AG04449 (cell line): ENCODE data around the gene BEST2.

Experiments
- CTCF ChIA-PET: fragments of 350-600 bp; formaldehyde crosslinking; extraction: SDS; loops from one replicate; lab custom pipeline; 2021; ENCODE audit warnings: antibody characterized with exemption; lab: Yijun Ruan, JAX
- POLR2A ChIA-PET: fragments of 400-600, 350-600 bp; formaldehyde crosslinking; extraction: SDS; loops from one replicate; lab custom pipeline; 2020; ENCODE audit warnings: antibody characterized with exemption, inconsistent platforms; lab: Yijun Ruan, JAX
- DNase-seq: peaks from one replicate; pipeline ENCODE4 v3.0.0-alpha.2; 2010; ENCODE audit warnings: low read depth, low spot score
- H3K4me3 ChIP-seq: 2 replicates; pipeline ENCODE4 v1.5.1; 2011; ENCODE audit warnings: low read depth, mild to moderate bottlenecking, control low read depth, low read length
- CTCF ChIP-seq: IDR thresholded peaks from one replicate; pipeline ENCODE4 v1.5.1; 2011; ENCODE audit warnings: mild to moderate bottlenecking, moderate library complexity, low read length, control low read depth, inconsistent platforms; ENCODE audit not compliant: insufficient read depth; ENCODE audit errors: missing control alignments

The BEST2 gene

DNA sequence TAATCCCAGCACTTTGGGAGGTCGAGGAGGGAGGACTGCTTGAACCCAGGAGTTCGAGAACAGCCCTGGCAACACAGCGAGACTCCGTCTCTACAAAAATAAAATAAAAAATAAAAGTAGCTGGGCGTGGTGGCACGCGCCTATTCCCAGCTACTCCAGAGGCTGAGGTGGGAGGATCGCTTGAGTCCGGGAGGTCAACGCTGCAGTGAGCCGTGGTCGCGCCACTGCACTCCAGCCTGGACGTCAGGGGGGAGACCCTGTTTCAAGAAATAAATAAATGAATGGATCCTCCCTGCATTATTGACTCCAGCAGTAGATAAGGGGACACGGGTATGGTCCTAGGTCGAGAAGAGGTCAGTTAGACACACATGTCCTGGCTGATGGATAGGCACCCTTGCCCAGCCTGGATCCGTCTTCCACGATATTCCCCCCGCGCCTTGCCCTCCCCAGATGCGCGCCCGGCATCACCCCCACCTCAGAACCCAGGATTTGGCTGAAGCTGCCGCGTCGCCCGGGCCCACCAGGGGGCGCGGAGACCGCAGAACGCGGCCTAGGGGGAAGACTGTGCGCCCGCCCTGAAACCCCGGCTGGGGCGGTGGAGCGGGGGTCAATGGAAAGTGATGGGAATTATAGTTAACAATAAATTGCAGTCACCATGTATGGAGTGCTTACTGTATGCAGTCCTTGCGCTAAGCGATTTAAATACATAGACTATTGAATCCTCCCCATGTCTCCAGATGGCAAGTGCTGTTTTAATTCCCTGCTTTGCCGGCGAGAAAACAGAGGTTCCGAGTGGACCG, 25.8 kb downstream of the BEST2 start:
- TF ChIP-seq CTCF, result peak; percentile 99
- H3K4me3 ChIP-seq, result peak overlapping the region; percentile 67
- CTCF ChIA-PET, result interaction anchor here (0.6 to 29.3 kb wide), 19 partner anchors 10 to 155 kb away, joined by 3 to 1565 read pairs (median 4); partner anchors contain the start of genes DNASE2, GET3, JUNB and PRDX2
- POLR2A ChIA-PET, result interaction anchor here (0.7 to 3.9 kb wide), 5 partner anchors 11 to 29 kb away, joined by 3 to 158 read pairs (median 6); partner anchors contain the start of genes JUNB and RNASEH2A
- DNase-seq, result no peak

DNA sequence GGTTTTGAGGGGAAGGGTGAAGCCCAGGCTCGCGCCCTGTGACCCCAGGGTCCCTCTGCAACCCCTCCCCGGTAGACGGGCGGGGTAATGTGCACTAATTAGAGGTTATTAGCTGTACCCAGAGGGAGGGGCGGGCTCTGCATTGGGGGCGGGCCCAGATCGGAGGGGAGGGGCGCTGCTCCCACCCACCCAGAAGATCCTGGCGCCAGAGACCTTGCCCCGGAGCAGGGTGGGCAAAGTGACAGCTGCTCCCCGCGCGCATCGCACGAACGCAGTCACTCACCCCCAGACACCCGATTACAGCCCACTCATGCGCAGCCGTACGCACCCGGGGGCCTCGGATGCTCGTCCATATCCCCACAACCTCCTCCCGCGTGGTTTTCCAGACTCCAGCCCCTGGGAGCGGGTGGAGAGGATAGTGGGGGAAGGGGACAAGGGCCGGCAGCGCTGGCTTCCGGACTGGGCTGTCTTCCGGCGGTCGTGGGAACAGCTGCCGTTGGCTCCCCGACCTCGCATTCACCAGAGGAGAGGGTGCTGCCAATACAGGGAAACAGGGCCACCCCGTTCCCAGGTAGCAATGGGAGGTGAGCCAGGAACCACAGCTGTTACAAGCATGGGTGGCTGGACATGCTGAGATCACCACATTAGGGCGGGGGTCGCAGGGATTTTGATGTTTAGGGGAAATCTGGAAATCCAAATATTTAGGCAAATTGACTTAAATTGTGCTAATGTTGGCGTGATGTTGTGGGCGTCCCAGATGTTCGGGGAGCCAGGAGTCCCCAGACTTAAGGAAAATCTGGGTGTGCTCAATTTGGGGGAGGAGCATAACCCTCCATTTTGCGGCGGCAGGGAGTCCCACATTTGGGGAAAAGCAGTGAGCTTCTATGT, 26.7 kb downstream of the BEST2 start:
- CTCF ChIA-PET, result interaction anchor here (0.7 to 29.3 kb wide), 17 partner anchors 9 to 187 kb away, joined by 3 to 1565 read pairs (median 4); partner anchors contain the start of genes DNASE2, GET3, JUNB and PRDX2
- TF ChIP-seq CTCF, result no peak
- DNase-seq, result no peak
- H3K4me3 ChIP-seq, result peak overlapping the region; percentile 67
- POLR2A ChIA-PET, result interaction anchor here (0.7 to 3.9 kb wide), 6 partner anchors 11 to 28 kb away, joined by 3 to 158 read pairs (median 4); partner anchors contain the start of genes JUNB and RNASEH2A

DNA sequence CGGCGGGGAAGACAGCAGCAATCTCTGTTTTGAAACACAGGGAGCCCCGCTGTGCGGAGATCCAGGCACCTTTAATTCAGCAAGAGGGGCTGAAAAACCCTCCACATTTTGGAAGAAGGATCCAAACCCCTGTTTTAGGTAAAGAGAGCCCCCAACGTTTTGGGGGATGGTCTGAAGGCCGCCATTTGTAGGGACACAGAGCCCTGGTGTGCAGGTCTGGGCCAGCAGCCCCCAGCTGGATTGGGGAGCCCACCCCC, 27.2 kb downstream of the BEST2 start:
- POLR2A ChIA-PET, result interaction anchor here (1.3 to 3.9 kb wide), 5 partner anchors 10 to 22 kb away, joined by 3 to 158 read pairs (median 5); partner anchors contain the start of gene JUNB
- TF ChIP-seq CTCF, result no peak
- peak overlapping the region; percentile 67 for H3K4me3 ChIP-seq
- CTCF ChIA-PET, result interaction anchor here (0.9 to 29.3 kb wide), 13 partner anchors 9 to 187 kb away, joined by 3 to 1565 read pairs (median 5); partner anchors contain the start of genes GET3, JUNB, PRDX2 and RNASEH2A
- DNase-seq, result no peak

DNA sequence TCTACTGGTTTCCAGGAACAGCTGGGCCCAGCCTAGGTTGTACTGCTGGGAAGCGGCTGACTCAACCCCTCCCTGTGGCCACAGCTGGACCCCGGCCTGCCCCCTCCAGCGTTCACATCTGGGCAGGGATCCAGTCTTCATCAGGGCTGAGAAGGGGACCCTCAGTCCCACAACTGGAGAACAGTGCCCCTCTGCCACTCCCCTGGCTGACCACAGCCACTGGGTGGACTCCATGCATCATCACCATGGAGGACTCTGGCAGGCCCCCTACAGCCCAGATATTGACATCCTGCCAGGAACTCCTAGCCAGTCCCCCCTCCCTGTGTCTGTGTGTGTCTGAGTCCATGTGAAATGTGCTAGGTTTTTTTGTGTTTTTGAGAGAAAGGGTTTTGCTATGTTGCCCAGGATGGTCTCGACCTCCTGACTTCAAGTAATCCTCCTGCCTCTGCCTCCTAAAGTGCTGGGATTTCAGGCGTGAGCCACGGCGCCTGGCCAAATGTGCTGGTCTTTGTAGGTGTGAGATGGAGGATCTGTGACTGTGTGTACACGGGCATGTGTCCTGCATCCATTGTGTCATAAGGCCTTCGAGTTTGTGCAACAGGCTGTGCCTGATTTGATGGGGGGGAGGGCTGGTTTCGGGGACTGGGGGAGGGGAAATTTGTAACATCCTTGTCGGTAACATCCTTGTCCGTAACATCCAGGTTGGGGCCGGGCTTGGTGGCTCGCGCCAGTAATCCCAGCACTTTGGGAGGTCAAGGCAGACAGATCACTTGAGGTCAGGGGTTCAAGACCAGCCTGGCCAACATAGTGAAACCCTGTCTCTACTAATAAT, 27.8 kb downstream of the BEST2 start:
- peak; percentile 8 for TF ChIP-seq CTCF
- POLR2A ChIA-PET, result interaction anchor here (1.3 to 3.9 kb wide), 5 partner anchors 9 to 22 kb away, joined by 3 to 158 read pairs (median 5); partner anchors contain the start of gene JUNB
- no peak for DNase-seq
- peak overlapping the region; percentile 67 for H3K4me3 ChIP-seq
- CTCF ChIA-PET, result interaction anchor here (1.2 to 29.3 kb wide), 7 partner anchors 8 to 186 kb away, joined by 3 to 1565 read pairs (median 42); partner anchors contain the start of genes GET3, JUNB, PRDX2 and RNASEH2A

- H3K4me3 ChIP-seq, result peak overlapping the region; percentile 55
- ChIA-PET CTCF (interaction anchor here (0.9 to 2.0 kb wide), 5 partner anchors 8 to 22 kb away, joined by 3 to 16 read pairs (median 7); partner anchors contain the start of genes JUNB, PRDX2 and THSD8), POLR2A (interaction anchor here (0.6 to 3.8 kb wide), 4 partner anchors 8 to 24 kb away, joined by 3 to 96 read pairs (median 3); partner anchors contain the start of genes JUNB and RNASEH2A)
- no peak for TF ChIP-seq CTCF
- DNase-seq, result no peak
Observed at GRCh38 chr19:12782174-12782423, 30.5 kb downstream of the BEST2 start.
